Inflammatory macrophage (primary cell): Measurements from ENCODE around the gene SMIM1.
"Not testable (repeated sequence)": the region's sequence is repeated elsewhere in the genome, so short reads cannot be mapped to it uniquely, and the experiment has no call there.

Source experiments
- DNase-seq, 2 donors: peaks; one replicate each; pipeline ENCODE4 v3.0.0-alpha.2; 2020 to 2022

SMIM1 gene

GRCh38 chr1:3736708-3737107 lies 35.8 kb upstream of the SMIM1 start:
- no peak for DNase-seq

GRCh38 chr1:3738943-3739342 lies 33.6 kb upstream of the SMIM1 start:
- no peak for DNase-seq

GRCh38 chr1:3740042-3740441 lies 32.5 kb upstream of the SMIM1 start:
- DNase-seq: no peak

- DNase-seq: no peak
Observed at GRCh38 chr1:3740752-3741151, 31.8 kb upstream of the SMIM1 start.

- no peak for DNase-seq
Observed at GRCh38 chr1:3741566-3742438, 30.7 kb upstream of the SMIM1 start.

- no peak for DNase-seq
Observed at GRCh38 chr1:3742439-3743298, 29.9 kb upstream of the SMIM1 start.

- DNase-seq: peak in 1 of 2 donors; percentile 3
Observed at GRCh38 chr1:3743421-3743820, 29.1 kb upstream of the SMIM1 start.

- DNase-seq: no peak
Observed at GRCh38 chr1:3743826-3744225, 28.7 kb upstream of the SMIM1 start.

- no peak for DNase-seq
Observed at GRCh38 chr1:3744646-3745045, 27.9 kb upstream of the SMIM1 start.

GRCh38 chr1:3745071-3745470 lies 27.5 kb upstream of the SMIM1 start:
- DNase-seq: no peak

GRCh38 chr1:3745590-3746381 lies 26.8 kb upstream of the SMIM1 start:
- DNase-seq: no peak

GRCh38 chr1:3746389-3746829 lies 26.1 kb upstream of the SMIM1 start:
- DNase-seq: no peak

- peak; percentile 54 to 70 for DNase-seq
Observed at GRCh38 chr1:3746830-3747521, 25.6 kb upstream of the SMIM1 start.

- no peak for DNase-seq
Observed at GRCh38 chr1:3747522-3747848, 25.1 kb upstream of the SMIM1 start.

GRCh38 chr1:3747903-3748302 lies 24.6 kb upstream of the SMIM1 start:
- DNase-seq: no peak

GRCh38 chr1:3748316-3748900 lies 24.1 kb upstream of the SMIM1 start:
- DNase-seq: not testable (repeated sequence)

- DNase-seq: no peak
Observed at GRCh38 chr1:3749512-3749911, 23.0 kb upstream of the SMIM1 start.

GRCh38 chr1:3750741-3751140 lies 21.8 kb upstream of the SMIM1 start:
- DNase-seq: no peak

- DNase-seq: no peak
Observed at GRCh38 chr1:3752400-3752945, 20.1 kb upstream of the SMIM1 start, which contains the start of gene CCDC27. CCDC27 (plus strand) TSS chr1:3752450; CDS start chr1:3752482, 32 bp downstream.

- DNase-seq: no peak
Observed at GRCh38 chr1:3753656-3754454, 18.7 kb upstream of the SMIM1 start.

- DNase-seq: no peak
Observed at GRCh38 chr1:3756394-3756793, 16.2 kb upstream of the SMIM1 start.
